Stimulated activated naive B cell treated with anti-CD40 and anti-IgM and Interleukin-4, amounts not matched to agents 10 μg/mL and 1 μg/mL and 100 μg/mL, for 72 hours (primary cell): Measurements from ENCODE around the gene ORC2.
"Not testable (repeated sequence)": the region's sequence is repeated elsewhere in the genome, so short reads cannot be mapped to it uniquely, and the experiment has no call there.

ENCODE experiments used
- ATAC-seq, 2 donors: fragments of 150-1000 bp; cut with Tn5 transposase; replicated peaks; 2 replicates each; pipeline ENCODE4 v1.10.0; 2021; ENCODE audit warnings: moderate library complexity in 1 of 2
- DNase-seq: peaks from one replicate; pipeline ENCODE4 v3.0.0; 2021
- H3K27ac Mint-ChIP-seq: one replicate; pipeline ENCODE4 v1.8.0; 2022; ENCODE audit warnings: mild to moderate bottlenecking, mixed read lengths
- H3K27me3 Mint-ChIP-seq, 2 donors: one replicate each; pipeline ENCODE4 v1.8.0; 2022; ENCODE audit warnings: mixed read lengths in 2 of 2
- H3K36me3 Mint-ChIP-seq, 2 donors: one replicate each; pipeline ENCODE4 v1.8.0; 2022; ENCODE audit warnings: mixed read lengths in 2 of 2, mild to moderate bottlenecking in 1 of 2
- H3K4me1 Mint-ChIP-seq, 2 donors: one replicate each; pipeline ENCODE4 v1.8.0; 2022; ENCODE audit warnings: mixed read lengths in 2 of 2, mild to moderate bottlenecking in 1 of 2
- H3K4me3 Mint-ChIP-seq, 2 donors: one replicate each; pipeline ENCODE4 v1.8.0; 2022; ENCODE audit warnings: mild to moderate bottlenecking in 2 of 2, mixed read lengths in 2 of 2, moderate library complexity in 1 of 2
- H3K9me3 Mint-ChIP-seq, 2 donors: one replicate each; pipeline ENCODE4 v1.8.0; 2022; ENCODE audit warnings: mixed read lengths in 2 of 2, mild to moderate bottlenecking in 1 of 2

Gene ORC2

GRCh38 chr2:200963124-200963917 is at the start of gene ORC2:
ORC2 (minus strand) TSS chr2:200963660; CDS start chr2:200958123, 5,537 bp downstream.
- H3K36me3 Mint-ChIP-seq = peaks cover 11 to 30% of the 10 kb centered on the region in 2 donors
- H3K4me1 Mint-ChIP-seq = peaks cover 34 to 52% of the 10 kb centered on the region in 2 donors
- no peaks in the 10 kb centered on the region for H3K27me3 Mint-ChIP-seq
- H3K27ac Mint-ChIP-seq = peak within 1 kb of the TSS; percentile 99
- no peaks in the 10 kb centered on the region for H3K9me3 Mint-ChIP-seq
- peak within 1 kb of the TSS; percentile 95 to 100 for H3K4me3 Mint-ChIP-seq
- ATAC-seq (peak; percentile 92 to 94), DNase-seq (peak; percentile 90)

- Mint-ChIP-seq H3K36me3 (peaks cover 17 to 35% of the 10 kb centered on the region in 2 donors), H3K27ac (no peak overlapping the region), H3K4me3 (no peak overlapping the region), H3K9me3 (no peaks in the 10 kb centered on the region), H3K27me3 (no peaks in the 10 kb centered on the region), H3K4me1 (peaks cover 0 to 2% of the 10 kb centered on the region in 2 donors)
- DNase-seq (no peak), ATAC-seq (no peak)
Observed at GRCh38 chr2:201008296-201008829, 44.9 kb upstream of the ORC2 start.

GRCh38 chr2:201007584-201007998 is 44.1 kb upstream of the ORC2 start:
- H3K27me3 Mint-ChIP-seq = no peaks in the 10 kb centered on the region
- H3K27ac Mint-ChIP-seq = no peak overlapping the region
- H3K9me3 Mint-ChIP-seq = no peaks in the 10 kb centered on the region
- H3K36me3 Mint-ChIP-seq = peaks cover 14 to 31% of the 10 kb centered on the region in 2 donors
- DNase-seq (no peak), ATAC-seq (no peak)
- no peak overlapping the region for H3K4me3 Mint-ChIP-seq
- peaks cover 0 to 2% of the 10 kb centered on the region in 2 donors for H3K4me1 Mint-ChIP-seq

- no peak overlapping the region for H3K4me3 Mint-ChIP-seq
- peaks cover 17 to 31% of the 10 kb centered on the region in 2 donors for H3K36me3 Mint-ChIP-seq
- H3K27ac Mint-ChIP-seq = no peak overlapping the region
- ATAC-seq (no peak), DNase-seq (no peak)
- H3K27me3 Mint-ChIP-seq = no peaks in the 10 kb centered on the region
- no peaks in the 10 kb centered on the region for H3K9me3 Mint-ChIP-seq
- H3K4me1 Mint-ChIP-seq = peaks cover 0 to 2% of the 10 kb centered on the region in 2 donors
Observed at GRCh38 chr2:201006704-201007103, 43.2 kb upstream of the ORC2 start.

- H3K36me3 Mint-ChIP-seq = peaks cover 21 to 28% of the 10 kb centered on the region in 2 donors
- no peak overlapping the region for H3K4me3 Mint-ChIP-seq
- no peaks in the 10 kb centered on the region for H3K9me3 Mint-ChIP-seq
- no peak for DNase-seq
- peaks cover 0 to 2% of the 10 kb centered on the region in 2 donors for H3K4me1 Mint-ChIP-seq
- ATAC-seq = no peak
- no peaks in the 10 kb centered on the region for H3K27me3 Mint-ChIP-seq
- no peak overlapping the region for H3K27ac Mint-ChIP-seq
Observed at GRCh38 chr2:201004370-201004769, 40.9 kb upstream of the ORC2 start.

- no peak for ATAC-seq
- Mint-ChIP-seq H3K9me3 (no peaks in the 10 kb centered on the region), H3K27ac (no peak overlapping the region), H3K36me3 (peaks cover 19 to 25% of the 10 kb centered on the region in 2 donors), H3K4me3 (no peak overlapping the region), H3K4me1 (no peaks in the 10 kb centered on the region), H3K27me3 (no peaks in the 10 kb centered on the region)
- no peak for DNase-seq
Observed at GRCh38 chr2:200993097-200993496, 29.6 kb upstream of the ORC2 start.

GRCh38 chr2:200987137-200987536 is 23.7 kb upstream of the ORC2 start:
- Mint-ChIP-seq H3K27me3 (no peaks in the 10 kb centered on the region), H3K27ac (no peak overlapping the region), H3K4me1 (no peaks in the 10 kb centered on the region), H3K9me3 (no peaks in the 10 kb centered on the region), H3K36me3 (peaks cover 16 to 23% of the 10 kb centered on the region in 2 donors), H3K4me3 (no peak overlapping the region)
- no peak for DNase-seq
- no peak for ATAC-seq

- Mint-ChIP-seq H3K4me3 (no peak overlapping the region), H3K36me3 (peaks cover 21 to 28% of the 10 kb centered on the region in 2 donors)
Observed at GRCh38 chr2:200985799-200986198, 22.3 kb upstream of the ORC2 start.

GRCh38 chr2:200976710-200977109 is 13.2 kb upstream of the ORC2 start:
- Mint-ChIP-seq H3K36me3 (peaks cover 15 to 19% of the 10 kb centered on the region in 2 donors), H3K4me1 (peaks cover 0 to 1% of the 10 kb centered on the region in 2 donors), H3K27ac (no peak overlapping the region), H3K27me3 (no peaks in the 10 kb centered on the region), H3K4me3 (no peak overlapping the region), H3K9me3 (no peaks in the 10 kb centered on the region)
- ATAC-seq = no peak
- DNase-seq = no peak

More at GRCh38 chr2:200985799-200986198, 22.3 kb upstream of the ORC2 start:
- H3K4me1 Mint-ChIP-seq = no peaks in the 10 kb centered on the region
- H3K9me3 Mint-ChIP-seq = no peaks in the 10 kb centered on the region
- no peaks in the 10 kb centered on the region for H3K27me3 Mint-ChIP-seq
- H3K27ac Mint-ChIP-seq = no peak overlapping the region
- ATAC-seq (no peak), DNase-seq (no peak)

GRCh38 chr2:200975672-200976071 is 12.2 kb upstream of the ORC2 start:
- H3K27ac Mint-ChIP-seq = no peak overlapping the region
- H3K9me3 Mint-ChIP-seq = no peaks in the 10 kb centered on the region
- H3K36me3 Mint-ChIP-seq = peaks cover 6 to 9% of the 10 kb centered on the region in 2 donors
- H3K4me3 Mint-ChIP-seq = no peak overlapping the region
- no peaks in the 10 kb centered on the region for H3K27me3 Mint-ChIP-seq
- no peak for DNase-seq
- ATAC-seq = no peak
- H3K4me1 Mint-ChIP-seq = peaks cover 0 to 1% of the 10 kb centered on the region in 2 donors

- not testable (repeated sequence) for H3K9me3 Mint-ChIP-seq, H3K27me3 Mint-ChIP-seq
Observed at GRCh38 chr2:200970057-200970456, 6.6 kb upstream of the ORC2 start.

GRCh38 chr2:200968735-200969134 is 5.3 kb upstream of the ORC2 start:
- DNase-seq = no peak
- Mint-ChIP-seq H3K27me3 (no peaks in the 10 kb centered on the region), H3K9me3 (no peaks in the 10 kb centered on the region), H3K27ac (peak overlapping the region; percentile 21), H3K36me3 (peaks cover 12 to 15% of the 10 kb centered on the region in 2 donors), H3K4me1 (peaks cover 26 to 36% of the 10 kb centered on the region in 2 donors), H3K4me3 (no peak overlapping the region)
- ATAC-seq = no peak

More at GRCh38 chr2:200970057-200970456, 6.6 kb upstream of the ORC2 start:
- not testable (repeated sequence) for H3K27ac Mint-ChIP-seq, DNase-seq, H3K4me3 Mint-ChIP-seq, ATAC-seq
- peaks cover 5 to 12% of the 10 kb centered on the region in 2 donors for H3K36me3 Mint-ChIP-seq
- peaks cover 17 to 25% of the 10 kb centered on the region in 2 donors for H3K4me1 Mint-ChIP-seq

GRCh38 chr2:200968162-200968561 is 4.7 kb upstream of the ORC2 start:
- DNase-seq = no peak
- Mint-ChIP-seq H3K4me3 (no peak overlapping the region), H3K27me3 (no peaks in the 10 kb centered on the region), H3K36me3 (peaks cover 12 to 17% of the 10 kb centered on the region in 2 donors), H3K9me3 (no peaks in the 10 kb centered on the region), H3K27ac (no peak overlapping the region), H3K4me1 (peaks cover 28 to 36% of the 10 kb centered on the region in 2 donors)
- ATAC-seq = no peak

GRCh38 chr2:200966770-200967169 is 3.3 kb upstream of the ORC2 start:
- ATAC-seq = peak in 1 of 2 donors; percentile 22
- peaks cover 35 to 47% of the 10 kb centered on the region in 2 donors for H3K4me1 Mint-ChIP-seq
- peak overlapping the region; percentile 89 for H3K27ac Mint-ChIP-seq
- DNase-seq = no peak
- H3K9me3 Mint-ChIP-seq = no peaks in the 10 kb centered on the region
- H3K4me3 Mint-ChIP-seq = no peak overlapping the region
- peaks cover 11 to 21% of the 10 kb centered on the region in 2 donors for H3K36me3 Mint-ChIP-seq
- H3K27me3 Mint-ChIP-seq = no peaks in the 10 kb centered on the region

GRCh38 chr2:200964498-200964897 is 1.0 kb upstream of the ORC2 start:
- Mint-ChIP-seq H3K27me3 (no peaks in the 10 kb centered on the region), H3K4me3 (peak overlapping the region; percentile 95 to 100), H3K36me3 (peaks cover 11 to 25% of the 10 kb centered on the region in 2 donors), H3K4me1 (peaks cover 37 to 57% of the 10 kb centered on the region in 2 donors), H3K9me3 (no peaks in the 10 kb centered on the region), H3K27ac (peak overlapping the region; percentile 99)
- ATAC-seq (no peak), DNase-seq (no peak)
